ENCODE results near the gene FBXL19.
"Not testable (repeated sequence)": the region's sequence is repeated elsewhere in the genome, so short reads cannot be mapped to it uniquely, and the experiment has no call there.

The FBXL19 gene

DNA sequence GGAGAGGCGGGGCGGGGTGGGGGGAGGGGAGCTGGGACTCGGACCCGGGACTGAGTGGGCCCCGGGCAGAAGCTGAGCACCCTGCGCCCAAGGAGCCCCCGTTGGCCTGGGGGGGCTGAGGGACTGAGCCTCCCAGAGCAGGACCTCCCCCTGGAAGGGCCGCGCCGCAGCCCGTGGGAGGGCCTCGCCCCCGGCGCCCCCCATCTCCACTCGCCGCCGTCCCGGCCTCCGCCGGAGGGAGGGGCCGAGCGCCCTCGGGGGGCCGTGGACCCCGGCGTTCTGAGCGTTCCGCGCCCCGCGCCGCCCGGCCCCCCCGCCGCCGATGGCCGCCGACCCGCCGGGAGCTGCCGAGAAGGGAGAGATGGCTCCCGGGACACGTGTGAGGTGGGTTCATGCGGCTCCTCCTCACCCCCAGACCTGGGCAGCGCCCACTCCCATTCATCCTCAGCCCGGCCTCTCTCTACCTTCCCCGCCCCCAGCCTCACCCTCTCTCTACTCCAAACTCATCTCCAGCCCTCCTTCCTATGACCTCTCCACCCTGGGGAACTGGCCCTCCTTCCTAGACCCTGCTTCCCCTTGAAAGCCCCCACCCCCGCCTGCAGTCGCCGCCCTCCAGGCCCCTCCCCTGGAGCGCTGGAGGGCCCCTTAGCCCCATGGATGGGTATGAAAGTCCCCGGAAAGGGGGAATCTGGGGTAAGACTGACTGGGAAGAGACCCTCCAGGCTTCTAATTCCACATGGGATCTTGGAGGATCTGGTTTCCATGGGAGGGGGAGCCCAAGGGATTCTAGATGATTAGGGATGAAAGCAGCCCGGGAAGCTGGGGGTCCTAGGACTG lies 922 bp downstream of the FBXL19 start:
- no peak for DNase-seq

DNA sequence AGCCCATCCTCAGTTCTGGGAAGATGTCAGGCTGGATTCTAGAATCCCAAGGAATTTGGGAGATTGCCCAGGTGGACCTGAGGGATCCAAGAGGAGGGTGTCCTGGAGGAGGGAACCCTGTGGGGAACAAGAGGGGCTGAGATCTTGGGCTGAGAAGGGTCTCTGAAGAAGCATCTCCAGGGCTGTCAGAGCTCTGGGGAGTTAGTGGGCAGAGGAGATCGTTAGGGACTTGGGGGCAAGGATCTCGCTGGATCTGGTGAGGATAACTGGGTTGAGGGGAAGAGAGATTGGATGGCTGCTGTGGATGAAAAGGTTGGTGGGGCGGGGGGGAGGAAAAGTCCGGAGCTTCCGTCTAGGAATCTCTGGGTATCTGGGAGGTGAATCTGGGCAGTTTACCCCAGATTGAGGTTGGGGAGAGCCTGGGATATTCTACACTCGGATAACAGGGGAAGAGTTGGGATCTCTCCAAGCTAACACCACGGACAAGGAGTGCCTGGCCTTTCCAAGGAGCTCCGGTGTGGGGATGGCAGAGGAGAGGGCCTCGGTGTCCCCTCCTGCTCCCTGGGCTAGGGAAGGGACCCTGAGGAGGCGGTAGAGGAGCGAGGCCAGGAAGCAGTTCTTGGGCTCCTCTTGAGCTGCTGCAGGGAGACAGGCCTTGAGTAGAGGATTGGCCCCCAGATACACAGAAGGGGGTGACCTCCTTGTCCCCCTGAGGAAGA lies 1.7 kb downstream of the FBXL19 start:
- no peak for DNase-seq

DNA sequence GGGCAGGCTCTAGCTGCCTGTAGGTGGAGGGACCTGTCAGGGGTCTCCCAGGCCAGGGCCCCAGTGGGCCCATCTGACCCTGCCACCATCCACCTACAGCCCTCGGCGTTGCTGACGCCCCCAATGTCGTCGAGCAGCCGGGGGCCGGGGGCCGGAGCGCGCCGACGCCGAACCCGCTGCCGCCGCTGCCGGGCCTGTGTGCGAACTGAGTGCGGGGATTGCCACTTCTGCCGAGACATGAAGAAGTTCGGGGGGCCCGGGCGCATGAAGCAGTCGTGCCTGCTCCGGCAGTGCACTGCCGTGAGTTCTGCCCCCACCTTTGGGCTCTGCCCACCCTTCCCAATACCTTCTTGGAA lies 2.2 kb downstream of the FBXL19 start:
- no peak for DNase-seq

DNA sequence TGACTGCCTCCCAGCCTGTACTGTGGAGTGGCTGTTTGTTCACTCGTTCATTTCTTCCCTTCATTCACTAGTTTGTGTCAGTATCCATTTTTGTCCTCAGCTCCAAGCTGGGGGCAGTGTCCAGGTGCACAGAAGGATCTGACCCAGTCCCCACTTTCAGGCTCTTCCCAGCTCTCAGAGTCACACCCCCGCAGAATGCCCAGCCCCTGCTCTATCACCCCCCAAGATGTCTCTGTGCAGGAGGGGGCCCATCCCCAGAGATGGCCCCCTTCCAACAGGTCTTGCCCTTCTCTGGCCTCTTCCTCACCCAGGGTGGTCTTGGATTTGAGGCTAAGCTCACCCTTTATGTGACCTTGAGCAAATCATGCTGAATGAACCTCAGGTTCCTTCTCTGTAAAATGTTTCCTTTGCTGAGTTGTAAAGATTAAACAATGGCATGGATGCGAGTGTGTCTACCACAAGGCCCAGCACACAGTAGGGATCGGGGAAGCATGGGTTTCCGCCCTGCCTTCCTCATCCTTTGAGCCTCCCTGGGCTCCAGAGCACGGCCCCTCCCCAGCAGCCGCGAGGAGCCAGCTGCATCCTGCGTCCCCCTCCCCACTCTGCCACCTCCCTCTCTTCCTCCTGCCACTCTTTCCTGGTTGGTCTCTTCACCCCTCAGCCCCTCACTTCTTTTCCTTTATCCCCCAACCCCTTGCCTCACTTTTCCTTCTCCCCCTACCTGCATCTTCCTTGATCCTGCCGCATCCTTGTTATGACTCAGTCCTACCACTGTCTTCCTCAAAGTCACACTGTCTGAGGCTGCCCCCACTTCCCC lies 2.8 kb downstream of the FBXL19 start:
- no peak for DNase-seq

DNA sequence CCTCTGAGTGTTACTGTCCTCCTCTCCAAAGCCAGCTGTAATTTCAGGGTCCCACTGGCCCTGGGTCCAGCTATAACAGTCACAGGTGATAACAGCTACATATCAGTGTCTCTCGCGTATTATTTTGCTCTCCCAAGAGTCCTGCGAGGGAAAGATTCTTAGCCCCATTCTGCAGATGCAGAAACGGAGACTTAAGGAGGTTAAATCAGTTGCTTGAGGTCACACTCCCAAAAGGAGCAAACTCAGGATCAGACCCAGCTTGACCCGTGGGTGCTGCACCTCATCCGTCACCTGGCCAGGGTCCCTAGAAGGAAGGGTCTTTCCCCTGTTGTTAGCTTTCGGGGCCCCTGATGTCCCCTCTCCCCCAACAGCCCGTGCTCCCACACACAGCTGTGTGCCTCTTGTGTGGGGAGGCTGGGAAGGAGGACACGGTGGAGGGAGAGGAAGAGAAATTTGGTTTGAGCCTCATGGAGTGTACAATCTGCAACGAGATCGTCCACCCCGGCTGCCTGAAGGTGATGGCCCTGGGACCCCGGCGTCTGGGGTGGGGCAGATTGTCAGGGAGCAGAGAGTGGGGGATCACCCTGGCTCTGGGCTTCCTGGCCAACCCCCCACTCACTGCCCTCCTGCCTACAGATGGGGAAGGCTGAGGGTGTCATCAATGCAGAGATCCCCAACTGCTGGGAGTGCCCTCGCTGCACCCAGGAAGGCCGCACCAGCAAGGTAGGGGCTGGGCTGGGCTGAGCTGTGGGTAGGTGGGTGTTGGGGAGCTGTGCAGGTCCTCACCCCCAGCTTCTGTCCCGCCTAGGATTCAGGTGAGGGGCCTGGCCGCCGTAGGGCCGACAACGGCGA lies 3.8 kb downstream of the FBXL19 start:
- no peak for DNase-seq

DNA sequence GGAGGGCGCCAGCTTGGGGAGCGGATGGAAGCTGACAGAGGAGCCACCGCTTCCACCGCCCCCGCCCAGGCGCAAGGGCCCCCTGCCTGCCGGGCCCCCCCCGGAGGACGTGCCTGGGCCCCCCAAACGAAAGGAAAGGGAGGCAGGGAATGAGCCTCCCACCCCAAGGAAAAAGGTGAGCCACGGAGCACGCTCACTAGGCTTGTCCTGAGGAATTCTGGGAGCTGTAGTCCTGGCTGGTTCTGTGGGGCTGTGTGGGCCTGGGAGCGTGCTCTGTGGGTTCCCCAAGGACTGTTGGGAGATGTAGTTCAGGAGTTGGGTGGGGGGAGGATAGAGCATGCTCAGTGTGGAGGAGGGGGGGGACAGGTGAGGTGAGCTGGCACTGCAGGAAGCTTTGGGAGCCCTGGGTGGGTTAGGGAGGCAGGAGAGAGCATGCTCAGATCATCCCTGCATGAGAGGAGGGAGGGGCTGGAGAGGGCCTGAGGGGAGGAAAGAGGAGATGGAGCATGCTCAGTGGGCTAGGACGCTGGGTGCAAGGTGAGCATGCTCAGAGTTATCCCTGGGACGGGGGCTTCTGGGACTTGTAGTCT lies 4.5 kb downstream of the FBXL19 start:
- peak; percentile 36 for DNase-seq

DNA sequence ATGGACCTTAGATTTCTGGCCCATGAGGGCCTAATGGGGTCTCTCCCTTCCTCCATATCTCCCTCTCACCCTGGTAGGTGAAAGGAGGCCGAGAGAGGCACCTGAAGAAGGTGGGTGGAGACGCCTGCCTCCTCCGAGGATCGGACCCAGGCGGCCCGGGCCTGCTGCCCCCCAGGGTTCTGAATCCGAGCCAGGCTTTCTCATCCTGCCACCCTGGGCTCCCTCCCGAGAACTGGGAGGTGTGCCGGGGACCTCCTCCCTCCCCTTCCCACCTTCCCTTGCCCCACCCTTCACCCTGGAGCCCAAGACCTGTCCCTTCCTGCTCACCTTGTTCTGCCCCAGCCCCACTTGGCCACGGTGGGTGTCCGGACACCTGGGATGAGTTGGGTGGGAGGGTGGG lies 5.0 kb downstream of the FBXL19 start:
- no peak for DNase-seq

DNA sequence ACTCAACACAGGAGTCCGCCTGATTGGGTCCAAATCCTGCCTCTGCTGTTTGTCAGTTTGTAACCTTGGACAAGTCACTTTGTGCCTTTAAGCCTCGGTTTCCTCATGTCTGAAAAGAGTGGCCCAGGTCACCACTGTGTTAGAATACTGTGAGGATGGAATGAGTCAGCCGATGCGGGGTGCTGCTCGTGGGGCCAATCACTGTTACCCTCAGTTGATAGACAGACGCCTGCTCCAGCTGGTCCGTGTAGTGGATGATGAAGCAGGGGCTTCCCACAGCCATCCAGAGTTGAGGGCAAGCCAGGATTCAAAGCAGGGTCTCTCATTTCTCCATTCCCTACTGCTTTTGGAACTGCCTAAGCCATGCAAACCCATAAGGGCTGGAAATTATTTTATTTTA lies 5.8 kb downstream of the FBXL19 start:
- no peak for DNase-seq

DNA sequence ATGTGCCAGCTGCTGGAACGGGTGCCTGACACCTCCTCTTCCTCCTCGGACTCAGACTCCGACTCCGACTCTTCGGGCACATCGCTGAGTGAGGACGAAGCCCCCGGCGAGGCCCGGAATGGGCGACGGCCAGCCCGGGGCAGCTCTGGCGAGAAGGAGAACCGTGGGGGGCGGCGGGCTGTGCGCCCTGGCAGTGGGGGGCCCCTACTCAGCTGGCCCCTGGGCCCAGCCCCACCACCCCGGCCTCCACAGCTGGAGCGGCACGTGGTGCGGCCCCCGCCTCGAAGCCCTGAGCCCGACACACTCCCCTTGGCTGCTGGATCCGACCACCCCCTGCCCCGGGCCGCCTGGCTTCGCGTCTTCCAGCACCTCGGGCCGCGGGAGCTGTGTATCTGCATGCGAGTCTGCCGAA lies 6.8 kb downstream of the FBXL19 start:
- DNase-seq: no peak

DNA sequence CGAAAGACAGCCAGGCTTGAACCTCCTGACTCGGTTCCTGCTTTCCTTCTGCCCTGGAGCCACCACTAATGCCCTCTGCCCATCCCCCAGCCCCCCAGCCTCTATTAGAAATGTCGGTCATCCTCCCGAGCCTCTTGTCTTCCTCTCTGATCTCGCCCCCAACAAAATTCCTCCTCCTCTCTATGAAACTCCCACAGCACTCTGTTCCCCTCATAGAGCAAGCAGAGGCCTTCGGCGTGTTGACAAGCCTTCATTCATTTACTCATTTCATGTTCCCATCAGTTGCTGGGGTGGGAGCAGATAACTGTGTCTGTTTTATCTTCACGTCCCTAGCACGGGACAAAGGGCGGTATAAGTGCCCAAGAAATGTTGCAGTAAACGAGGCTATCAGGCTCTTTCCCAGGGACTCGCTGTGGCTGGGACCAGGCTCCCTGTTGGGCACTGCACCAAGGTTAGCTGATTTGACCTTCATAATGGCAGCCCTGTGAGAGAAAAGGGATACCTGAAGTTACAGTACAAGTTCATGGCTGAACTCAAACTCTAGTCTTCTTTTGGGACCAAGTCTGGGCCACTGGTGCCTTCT lies 7.8 kb downstream of the FBXL19 start:
- DNase-seq: no peak

DNA sequence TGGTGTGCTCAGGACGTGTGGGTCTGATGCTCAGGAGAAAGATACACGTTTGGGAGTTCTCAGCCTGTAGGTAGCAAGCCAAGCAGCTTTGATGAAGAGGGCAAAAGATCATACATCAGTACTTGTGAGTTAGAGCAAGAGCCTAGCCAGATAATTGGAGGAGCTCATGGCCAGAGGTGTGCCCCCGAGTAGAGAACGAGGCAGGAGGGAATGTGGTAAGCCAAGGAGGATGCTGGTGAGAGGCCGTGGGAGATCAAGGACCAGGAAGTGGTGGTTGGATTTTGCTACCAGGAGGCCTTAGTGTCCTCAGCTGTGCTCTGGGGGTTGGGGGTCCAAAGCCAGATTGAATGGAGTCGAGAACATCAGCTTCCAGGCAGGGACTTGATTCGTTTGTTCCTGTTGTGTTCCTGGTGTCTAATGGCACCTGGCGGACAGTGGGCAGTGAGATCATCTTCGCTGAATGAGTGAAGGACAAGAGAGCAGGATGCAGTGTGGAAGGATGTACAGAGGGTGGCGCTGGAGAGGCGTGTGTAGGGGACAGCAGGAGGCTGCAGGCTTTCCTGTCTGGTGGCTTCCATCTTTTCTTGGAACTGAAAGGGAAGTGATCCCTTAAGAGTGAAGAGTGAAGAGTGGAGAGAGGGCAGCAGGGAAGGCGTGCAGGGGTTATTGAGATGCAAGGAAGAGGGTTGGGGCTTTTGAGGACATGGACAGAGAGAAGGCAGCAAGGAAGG lies 11.6 kb downstream of the FBXL19 start:
- no peak for DNase-seq

DNA sequence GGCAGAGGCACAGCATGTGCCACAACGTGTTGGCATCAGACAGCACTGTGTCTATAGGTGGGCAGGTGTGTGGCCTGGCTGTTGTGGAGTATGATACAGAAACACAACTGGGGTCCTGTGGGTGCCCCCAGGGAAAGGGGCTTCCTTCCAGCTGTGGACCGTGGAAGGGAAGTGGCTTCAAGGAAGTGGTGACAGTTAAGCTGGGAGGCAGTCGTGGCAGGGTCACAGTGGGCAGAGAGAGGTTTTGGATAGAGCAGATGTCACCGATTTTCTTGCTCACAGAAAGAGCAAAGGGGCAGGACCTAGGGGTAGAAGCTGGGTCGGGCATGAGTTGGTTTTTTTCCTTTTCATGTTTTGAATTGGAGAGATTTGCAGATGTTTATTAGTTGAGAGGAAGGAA lies 14.3 kb downstream of the FBXL19 start:
- DNase-seq: no peak

DNA sequence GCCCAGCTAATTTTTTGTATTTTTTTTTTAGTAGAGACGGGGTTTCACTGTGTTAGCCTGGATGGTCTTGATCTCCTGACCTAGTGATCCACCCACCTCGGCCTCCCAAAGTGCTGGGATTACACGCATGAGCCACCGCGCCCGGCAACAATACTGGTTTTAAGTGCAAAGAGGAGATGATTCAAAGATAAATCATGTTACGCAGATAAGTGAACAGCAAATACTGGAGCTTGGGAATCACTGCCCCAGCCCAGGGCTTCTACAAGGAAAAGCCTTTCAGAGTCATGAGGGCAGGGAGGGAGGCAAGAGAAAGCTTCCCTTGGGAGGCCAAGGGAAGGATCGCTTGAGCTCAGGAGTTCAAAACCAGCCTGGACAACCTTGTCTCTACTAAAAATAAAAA lies 16.2 kb downstream of the FBXL19 start:
- DNase-seq: not testable (repeated sequence)

DNA sequence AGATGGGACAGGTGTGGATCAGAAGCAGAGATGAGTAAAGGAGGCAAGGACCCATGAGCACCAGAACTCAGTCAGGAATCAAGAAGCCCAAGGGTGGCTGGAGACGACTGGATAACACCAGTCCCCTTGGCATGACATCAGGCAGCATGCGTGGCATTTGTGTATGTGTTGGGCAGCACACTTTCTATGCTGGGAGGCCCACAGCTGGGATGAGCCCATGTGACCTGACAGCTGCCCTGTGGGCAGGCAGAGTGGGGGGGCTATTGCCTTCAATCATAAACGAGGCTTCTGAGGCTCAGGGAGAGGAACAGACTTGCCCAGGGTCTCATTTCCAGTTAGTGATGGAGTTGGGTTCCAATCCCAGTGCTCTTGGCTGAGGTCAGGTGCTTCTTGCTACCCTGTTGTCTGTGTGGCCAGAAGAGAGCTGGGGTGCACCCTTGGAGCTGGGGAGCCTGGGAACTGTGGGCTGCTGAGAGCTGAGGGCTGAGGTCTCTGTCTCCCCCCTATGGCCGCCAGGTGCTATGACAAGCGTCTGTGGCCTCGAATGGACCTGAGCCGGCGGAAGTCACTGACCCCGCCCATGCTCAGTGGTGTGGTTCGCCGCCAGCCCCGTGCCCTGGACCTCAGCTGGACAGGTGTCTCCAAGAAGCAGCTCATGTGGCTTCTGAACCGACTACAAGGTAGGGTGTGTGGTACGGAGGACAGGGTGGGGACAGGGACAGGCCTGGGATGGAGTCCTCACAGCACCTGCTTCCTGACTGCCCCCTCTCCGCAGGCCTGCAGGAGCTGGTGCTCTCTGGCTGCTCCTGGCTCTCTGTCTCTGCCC lies 18.4 kb downstream of the FBXL19 start:
- no peak for DNase-seq

DNA sequence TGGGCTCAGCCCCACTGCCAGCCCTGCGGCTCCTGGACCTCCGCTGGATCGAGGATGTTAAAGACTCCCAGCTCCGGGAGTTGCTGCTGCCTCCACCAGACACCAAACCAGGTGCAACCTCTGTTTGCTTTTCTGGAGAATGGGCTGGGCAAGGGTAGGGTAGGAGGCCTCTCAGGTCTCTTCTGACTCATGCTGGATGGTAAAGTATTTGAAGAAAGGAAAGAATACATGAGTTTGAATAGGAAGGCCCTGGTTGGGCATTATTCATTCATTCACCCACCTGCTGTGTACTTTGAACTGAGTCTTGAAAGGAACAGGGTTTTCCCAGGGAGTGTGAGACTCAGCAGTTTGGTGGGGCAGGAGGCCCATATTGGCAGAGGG lies 19.0 kb downstream of the FBXL19 start:
- DNase-seq: no peak

DNA sequence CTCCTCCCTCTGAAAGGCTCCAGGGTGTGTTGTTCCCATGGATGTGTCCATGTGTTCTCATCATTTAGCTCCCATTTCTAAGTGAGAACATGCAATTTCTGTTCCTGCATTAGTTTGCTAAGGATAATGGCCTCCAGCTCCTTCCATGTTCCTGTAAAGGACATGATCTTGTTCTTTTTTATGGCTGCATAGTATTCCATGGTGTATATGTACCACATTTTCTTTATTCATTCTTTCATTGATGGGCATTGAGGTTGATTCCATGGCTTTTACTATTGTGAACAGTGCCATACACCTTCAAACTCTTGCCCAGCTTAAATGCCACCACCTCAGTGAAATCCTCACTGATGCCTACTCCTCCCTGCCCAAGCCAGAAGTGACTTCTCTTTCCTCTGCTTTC lies 21.0 kb downstream of the FBXL19 start:
- no peak for DNase-seq

DNA sequence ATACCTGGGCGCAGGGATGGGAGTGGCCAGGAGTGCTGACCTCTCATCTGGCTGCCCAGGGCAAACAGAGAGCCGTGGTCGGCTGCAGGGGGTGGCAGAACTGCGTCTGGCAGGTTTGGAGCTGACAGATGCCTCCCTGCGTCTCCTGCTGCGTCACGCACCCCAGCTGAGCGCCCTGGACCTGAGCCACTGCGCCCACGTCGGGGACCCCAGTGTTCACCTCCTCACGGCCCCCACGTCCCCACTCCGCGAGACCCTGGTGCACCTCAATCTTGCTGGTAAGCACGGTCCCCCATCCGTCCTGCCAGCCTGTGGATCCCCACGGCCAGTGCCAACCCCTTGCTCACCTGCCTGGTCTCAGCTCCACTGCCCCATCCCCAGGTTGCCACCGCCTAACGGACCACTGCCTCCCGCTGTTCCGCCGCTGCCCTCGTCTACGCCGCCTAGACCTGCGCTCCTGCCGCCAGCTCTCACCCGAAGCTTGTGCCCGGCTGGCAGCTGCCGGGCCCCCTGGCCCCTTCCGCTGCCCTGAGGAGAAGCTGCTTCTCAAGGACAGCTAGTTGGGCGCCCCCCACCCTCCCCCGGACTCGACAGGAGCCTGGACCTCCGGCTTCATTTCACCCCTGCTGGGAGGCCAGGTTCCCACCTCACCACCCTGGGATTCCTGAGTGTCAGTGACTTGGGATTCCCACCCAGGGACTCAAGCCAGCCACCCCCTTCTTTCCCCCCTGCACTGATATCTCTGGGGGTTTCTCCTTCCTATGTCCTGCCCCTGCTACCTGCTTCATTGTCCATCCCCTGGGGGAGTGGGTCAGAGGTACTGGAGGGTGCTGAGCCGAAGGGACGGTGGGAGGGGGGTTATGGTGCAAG lies 23.5 kb downstream of the FBXL19 start:
- no peak for DNase-seq

DNA sequence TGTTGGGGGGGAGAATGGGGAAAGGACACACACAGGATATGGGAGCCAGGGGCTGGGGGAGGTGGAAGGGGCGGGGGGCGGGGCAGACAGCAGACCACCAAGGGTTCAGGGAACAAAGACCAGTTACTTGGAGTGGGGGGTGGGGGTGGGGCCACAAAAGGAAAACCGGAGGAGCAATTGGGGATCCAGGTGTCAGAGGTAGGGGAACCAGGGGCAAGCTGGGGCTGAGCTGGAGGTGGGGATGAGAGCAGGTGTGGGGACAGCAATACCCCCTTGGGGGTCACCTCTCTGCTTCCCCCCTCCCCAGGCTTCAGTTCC lies 24.1 kb downstream of the FBXL19 start:
- DNase-seq: no peak

DNA sequence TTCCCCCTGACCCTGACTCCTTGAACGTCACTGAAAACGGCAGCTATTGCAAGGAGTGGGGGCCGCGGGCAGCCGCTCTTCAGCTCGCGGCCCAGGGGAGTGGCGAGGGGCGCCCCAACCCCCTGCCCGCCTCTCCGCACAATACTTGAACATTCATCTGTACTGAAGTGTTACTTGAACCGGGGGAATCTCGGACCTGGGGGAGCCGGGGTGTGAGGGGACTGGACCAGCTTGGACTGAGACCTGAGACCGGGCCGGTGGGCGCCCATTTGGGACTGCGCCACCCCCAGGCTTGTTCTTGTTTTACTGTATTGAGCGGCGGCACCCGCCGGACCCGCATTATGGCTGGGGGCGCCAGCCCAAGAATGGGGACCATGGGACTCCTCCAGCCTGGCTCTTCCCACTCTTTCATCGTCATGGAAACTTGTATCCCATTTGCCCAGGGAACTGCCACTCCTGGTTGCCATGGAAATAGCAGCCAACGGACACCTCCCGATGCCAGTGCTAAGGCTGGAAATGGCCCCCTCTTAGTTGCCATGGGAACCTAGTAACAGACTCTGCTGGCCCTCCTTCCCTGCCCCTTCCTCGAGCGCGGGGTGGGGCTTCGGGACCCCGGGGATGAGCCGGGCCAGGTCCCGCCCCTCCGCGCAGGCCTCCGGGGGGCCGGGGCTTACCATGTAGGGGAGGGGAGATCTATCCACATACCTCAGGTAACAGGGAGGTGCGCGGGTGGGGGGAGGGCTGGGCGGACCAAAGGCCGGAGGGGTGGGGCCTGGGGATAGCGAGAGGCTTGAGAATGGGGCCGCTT lies 24.7 kb downstream of the FBXL19 start:
- DNase-seq: peak; percentile 96

All from DMS 273 treated with DMSO at 0.1 percent for 48 hours (cell line).